ENCODE results near the gene PSMC5.
A peak's percentile ranks its signal among the peaks of the same experiment; 100 is the strongest.
"Not testable (repeated sequence)": the region's sequence is repeated elsewhere in the genome, so short reads cannot be mapped to it uniquely, and the experiment has no call there.

PSMC5 gene

DNA sequence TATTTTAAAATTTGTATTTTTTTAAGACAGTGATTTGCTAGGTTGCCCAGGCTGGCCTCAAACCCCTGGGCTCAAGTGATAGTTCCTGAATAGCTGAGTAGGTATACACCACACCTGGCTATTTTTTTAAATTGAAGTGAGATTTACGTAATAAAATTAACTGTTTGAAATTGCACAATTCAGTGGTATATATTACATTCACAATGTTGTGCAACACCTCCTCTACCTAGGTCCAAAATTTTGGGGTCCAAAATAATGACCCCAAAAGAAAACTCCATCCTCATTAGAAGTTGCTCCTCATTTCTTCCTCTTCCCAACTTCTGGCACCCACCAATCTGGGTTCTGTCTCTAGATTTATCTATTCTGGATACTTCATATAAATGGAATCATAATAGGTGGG lies 18.3 kb downstream of the PSMC5 start:
- peaks cover 16% of the 10 kb centered on the region for H3K36me3 Mint-ChIP-seq (ENCODE audit: insufficient read depth)
- H3K27ac Mint-ChIP-seq (ENCODE audit: low read depth), result no peak overlapping the region
- H3K4me1 Mint-ChIP-seq, result peaks cover 35% of the 10 kb centered on the region
- H3K4me3 Mint-ChIP-seq, result no peak overlapping the region
- ATAC-seq (replicated peaks; ENCODE audit: extremely low read depth, poor library complexity, severe bottlenecking), result no peak
- no peaks in the 10 kb centered on the region for H3K27me3 Mint-ChIP-seq
- no peaks in the 10 kb centered on the region for H3K9me3 Mint-ChIP-seq
- DNase-seq (ENCODE audit: low spot score in 2 of 2), result no peak

DNA sequence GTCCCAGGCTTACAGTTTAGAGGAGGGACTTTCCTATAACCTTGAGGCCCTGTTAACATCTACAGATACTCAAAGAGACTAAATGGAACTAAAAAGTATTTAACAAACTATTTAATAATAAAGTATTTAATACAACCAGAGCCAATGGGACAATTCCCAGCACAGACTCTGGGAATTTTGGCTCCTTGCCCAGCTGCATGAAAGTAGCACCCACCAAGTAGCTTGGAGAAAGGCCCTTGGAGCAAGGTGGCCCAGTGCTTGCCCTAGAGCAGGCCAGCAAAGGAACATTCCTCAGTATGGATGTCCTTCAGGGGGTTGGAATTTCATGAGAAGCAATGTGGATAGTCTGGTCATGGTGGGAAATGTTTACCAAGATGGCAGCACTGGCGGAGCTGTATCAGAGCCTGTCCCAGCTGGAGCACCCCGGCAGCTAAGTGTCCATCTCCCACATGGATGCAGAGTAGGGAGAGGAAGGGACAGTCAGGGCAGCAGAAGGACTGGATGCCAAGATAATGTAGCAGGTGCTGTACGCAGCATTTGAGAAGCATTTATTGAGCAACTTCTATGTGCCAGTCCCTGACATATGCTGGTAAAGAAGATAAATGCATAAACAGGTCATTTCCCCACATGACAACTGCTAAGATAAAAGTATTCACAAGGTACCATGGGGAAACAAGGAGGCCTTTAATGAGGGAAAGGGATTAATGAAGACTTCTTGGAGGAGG lies 20.5 kb downstream of the PSMC5 start:
- Mint-ChIP-seq H3K4me3 (peak overlapping the region; percentile 48), H3K4me1 (peaks cover 18% of the 10 kb centered on the region), H3K9me3 (no peaks in the 10 kb centered on the region), H3K27ac (ENCODE audit: low read depth) (no peak overlapping the region), H3K36me3 (ENCODE audit: insufficient read depth) (peaks cover 5% of the 10 kb centered on the region), H3K27me3 (no peaks in the 10 kb centered on the region)
- ATAC-seq (replicated peaks; ENCODE audit: extremely low read depth, poor library complexity, severe bottlenecking) (no peak), DNase-seq (ENCODE audit: low spot score in 2 of 2) (no peak)

DNA sequence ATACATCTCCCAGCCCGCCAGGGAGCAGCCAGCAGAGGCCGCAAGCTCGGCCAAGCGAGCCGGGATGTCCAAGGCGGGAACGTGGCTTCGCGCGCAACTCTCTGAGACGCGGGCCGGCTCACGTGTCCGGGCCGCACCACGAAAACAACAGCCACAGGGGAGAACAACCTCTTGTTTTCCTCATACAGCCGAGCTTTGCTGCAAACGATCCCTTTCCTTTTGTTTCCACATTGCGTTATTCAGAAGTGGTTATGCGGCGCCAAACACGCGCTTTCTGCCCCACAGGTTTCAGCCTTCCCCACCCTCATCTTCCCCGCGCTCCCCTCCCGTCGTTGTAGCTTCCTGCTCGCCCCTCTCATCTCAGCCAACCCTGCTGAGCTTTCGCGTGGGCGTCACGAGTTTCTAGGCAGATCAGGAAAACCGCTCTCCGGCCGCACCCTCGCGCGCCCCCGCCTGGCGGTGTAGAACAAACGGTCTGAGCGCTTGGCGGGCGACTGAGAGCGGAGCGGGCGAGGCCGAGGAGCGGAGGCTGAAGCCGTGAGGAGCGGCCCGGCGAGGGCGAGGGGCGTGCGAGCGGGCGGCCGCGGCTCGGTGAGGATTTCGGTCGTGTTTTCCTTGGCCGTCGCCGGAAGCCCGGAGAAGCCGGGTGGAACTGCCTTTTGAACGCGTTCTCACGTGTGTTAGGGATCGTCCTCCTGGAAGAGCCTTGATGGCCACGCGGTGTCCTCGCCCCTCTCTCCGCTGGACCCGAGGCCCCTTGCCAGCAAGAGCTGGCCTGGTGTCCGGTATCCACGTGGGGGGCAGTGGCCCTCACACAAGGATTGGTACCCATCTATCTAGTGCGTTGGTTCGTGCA lies 21.8 kb downstream of the PSMC5 start:
- H3K27ac Mint-ChIP-seq (ENCODE audit: low read depth), result peak overlapping the region; percentile 76
- H3K4me1 Mint-ChIP-seq, result peaks cover 18% of the 10 kb centered on the region
- H3K9me3 Mint-ChIP-seq, result no peaks in the 10 kb centered on the region
- peak overlapping the region; percentile 64 for H3K4me3 Mint-ChIP-seq
- ATAC-seq (replicated peaks; ENCODE audit: extremely low read depth, poor library complexity, severe bottlenecking), result peak; percentile 93
- no peaks in the 10 kb centered on the region for H3K27me3 Mint-ChIP-seq
- no peaks in the 10 kb centered on the region for H3K36me3 Mint-ChIP-seq (ENCODE audit: insufficient read depth)
- peak; percentile 93 to 95 for DNase-seq (ENCODE audit: low spot score in 2 of 2)

DNA sequence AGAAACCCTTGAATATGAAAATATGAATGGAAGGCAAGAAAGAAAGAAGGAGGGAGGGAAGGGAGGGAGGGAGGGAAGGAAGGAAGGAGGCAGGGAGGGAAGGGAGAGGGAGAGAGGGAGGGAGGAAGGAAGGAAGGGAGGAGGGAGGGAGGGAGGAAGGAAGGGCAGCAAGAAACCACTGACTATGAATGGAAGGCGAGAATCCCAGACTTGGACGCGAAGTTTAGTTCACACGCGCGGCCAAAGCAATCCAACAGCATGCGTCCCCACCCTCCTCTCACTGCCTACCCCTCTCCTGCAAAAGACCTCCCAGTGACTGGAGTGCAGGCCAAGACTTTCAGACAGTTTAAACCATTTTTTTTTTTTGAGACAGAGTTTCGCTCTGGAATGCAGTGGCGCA lies 23.2 kb downstream of the PSMC5 start:
- DNase-seq (ENCODE audit: low spot score in 2 of 2) (no peak), ATAC-seq (replicated peaks; ENCODE audit: extremely low read depth, poor library complexity, severe bottlenecking) (no peak)
- Mint-ChIP-seq H3K4me3 (no peak overlapping the region), H3K27me3 (no peaks in the 10 kb centered on the region), H3K4me1 (peaks cover 18% of the 10 kb centered on the region), H3K9me3 (no peaks in the 10 kb centered on the region), H3K36me3 (ENCODE audit: insufficient read depth) (no peaks in the 10 kb centered on the region), H3K27ac (ENCODE audit: low read depth) (no peak overlapping the region)

GRCh38 chr17:63853260-63853659 lies 26.0 kb downstream of the PSMC5 start:
- ATAC-seq (replicated peaks; ENCODE audit: extremely low read depth, poor library complexity, severe bottlenecking), result no peak
- H3K27me3 Mint-ChIP-seq, result no peaks in the 10 kb centered on the region
- no peak overlapping the region for H3K27ac Mint-ChIP-seq (ENCODE audit: low read depth)

GRCh38 chr17:63854709-63855108 lies 27.5 kb downstream of the PSMC5 start:
- no peak overlapping the region for H3K27ac Mint-ChIP-seq (ENCODE audit: low read depth)
- H3K27me3 Mint-ChIP-seq, result no peaks in the 10 kb centered on the region
- peaks cover 1% of the 10 kb centered on the region for H3K4me1 Mint-ChIP-seq
- no peaks in the 10 kb centered on the region for H3K9me3 Mint-ChIP-seq
- DNase-seq (ENCODE audit: low spot score in 2 of 2), result no peak
- no peaks in the 10 kb centered on the region for H3K36me3 Mint-ChIP-seq (ENCODE audit: insufficient read depth)
- no peak overlapping the region for H3K4me3 Mint-ChIP-seq
- ATAC-seq (replicated peaks; ENCODE audit: extremely low read depth, poor library complexity, severe bottlenecking), result no peak

More at GRCh38 chr17:63853260-63853659, 26.0 kb downstream of the PSMC5 start:
- H3K9me3 Mint-ChIP-seq, result no peaks in the 10 kb centered on the region
- H3K4me1 Mint-ChIP-seq, result peaks cover 11% of the 10 kb centered on the region
- H3K4me3 Mint-ChIP-seq, result no peak overlapping the region
- H3K36me3 Mint-ChIP-seq (ENCODE audit: insufficient read depth), result no peaks in the 10 kb centered on the region
- no peak for DNase-seq (ENCODE audit: low spot score in 2 of 2)

- Mint-ChIP-seq H3K9me3 (no peaks in the 10 kb centered on the region), H3K4me3 (no peak overlapping the region), H3K27me3 (no peaks in the 10 kb centered on the region), H3K27ac (ENCODE audit: low read depth) (no peak overlapping the region), H3K4me1 (no peaks in the 10 kb centered on the region), H3K36me3 (ENCODE audit: insufficient read depth) (no peaks in the 10 kb centered on the region)
- ATAC-seq (replicated peaks; ENCODE audit: extremely low read depth, poor library complexity, severe bottlenecking), result no peak
- DNase-seq (ENCODE audit: low spot score in 2 of 2), result no peak
Observed at GRCh38 chr17:63855185-63855584, 28.0 kb downstream of the PSMC5 start.

DNA sequence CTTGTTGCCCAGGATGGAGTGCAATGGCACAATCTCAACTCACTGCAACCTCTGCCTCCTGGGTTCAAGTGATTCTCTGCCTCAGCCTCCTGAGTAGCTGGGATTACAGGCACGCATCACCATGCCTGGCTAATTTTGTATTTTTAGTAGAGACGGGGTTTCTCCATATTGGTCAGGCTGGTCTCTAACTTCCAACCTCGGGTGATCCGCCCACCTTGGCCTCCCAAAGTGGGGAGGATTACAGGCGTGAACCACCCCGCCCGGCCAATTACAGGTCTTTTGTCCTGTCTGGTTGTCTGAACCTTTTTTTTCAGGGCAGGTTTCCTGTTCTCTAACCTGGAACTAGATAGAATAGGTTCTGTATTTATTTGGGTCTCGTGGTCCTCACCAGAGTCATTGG lies 29.2 kb downstream of the PSMC5 start:
- H3K4me3 Mint-ChIP-seq; H3K27ac Mint-ChIP-seq (ENCODE audit: low read depth); H3K9me3 Mint-ChIP-seq; DNase-seq (ENCODE audit: low spot score in 2 of 2); H3K4me1 Mint-ChIP-seq; ATAC-seq (replicated peaks; ENCODE audit: extremely low read depth, poor library complexity, severe bottlenecking); H3K36me3 Mint-ChIP-seq (ENCODE audit: insufficient read depth): not testable (repeated sequence)
- H3K27me3 Mint-ChIP-seq, result peaks cover 10% of the 10 kb centered on the region

DNA sequence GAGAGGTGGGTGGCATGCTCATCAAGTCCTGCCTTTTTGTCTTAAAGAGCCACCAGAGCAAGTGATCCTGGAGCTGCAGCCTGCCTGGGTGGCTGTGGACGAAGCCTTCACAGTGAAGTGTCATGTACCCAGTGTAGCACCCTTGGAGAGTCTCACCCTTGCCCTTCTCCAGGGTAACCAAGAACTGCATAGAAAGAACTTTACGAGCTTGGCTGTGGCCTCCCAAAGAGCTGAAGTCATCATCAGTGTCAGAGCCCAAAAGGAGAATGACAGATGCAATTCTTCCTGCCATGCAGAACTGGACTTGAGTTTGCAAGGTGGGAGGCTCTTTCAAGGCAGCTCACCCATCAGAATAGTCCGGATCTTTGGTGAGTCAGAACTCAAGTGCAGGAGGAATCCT lies 32.0 kb downstream of the PSMC5 start:
- peaks cover 10% of the 10 kb centered on the region for H3K27me3 Mint-ChIP-seq
- H3K4me3 Mint-ChIP-seq, result no peak overlapping the region
- H3K9me3 Mint-ChIP-seq, result no peaks in the 10 kb centered on the region
- H3K27ac Mint-ChIP-seq (ENCODE audit: low read depth), result no peak overlapping the region
- no peak for DNase-seq (ENCODE audit: low spot score in 2 of 2)
- H3K36me3 Mint-ChIP-seq (ENCODE audit: insufficient read depth), result no peaks in the 10 kb centered on the region
- ATAC-seq (replicated peaks; ENCODE audit: extremely low read depth, poor library complexity, severe bottlenecking), result no peak
- no peaks in the 10 kb centered on the region for H3K4me1 Mint-ChIP-seq

- H3K27me3 Mint-ChIP-seq; H3K27ac Mint-ChIP-seq (ENCODE audit: low read depth); H3K9me3 Mint-ChIP-seq; DNase-seq (ENCODE audit: low spot score in 2 of 2); H3K4me1 Mint-ChIP-seq; H3K4me3 Mint-ChIP-seq; H3K36me3 Mint-ChIP-seq (ENCODE audit: insufficient read depth): not testable (repeated sequence)
- peak; percentile 28 for ATAC-seq (replicated peaks; ENCODE audit: extremely low read depth, poor library complexity, severe bottlenecking)
Observed at GRCh38 chr17:63866625-63867024, 39.4 kb downstream of the PSMC5 start.

DNA sequence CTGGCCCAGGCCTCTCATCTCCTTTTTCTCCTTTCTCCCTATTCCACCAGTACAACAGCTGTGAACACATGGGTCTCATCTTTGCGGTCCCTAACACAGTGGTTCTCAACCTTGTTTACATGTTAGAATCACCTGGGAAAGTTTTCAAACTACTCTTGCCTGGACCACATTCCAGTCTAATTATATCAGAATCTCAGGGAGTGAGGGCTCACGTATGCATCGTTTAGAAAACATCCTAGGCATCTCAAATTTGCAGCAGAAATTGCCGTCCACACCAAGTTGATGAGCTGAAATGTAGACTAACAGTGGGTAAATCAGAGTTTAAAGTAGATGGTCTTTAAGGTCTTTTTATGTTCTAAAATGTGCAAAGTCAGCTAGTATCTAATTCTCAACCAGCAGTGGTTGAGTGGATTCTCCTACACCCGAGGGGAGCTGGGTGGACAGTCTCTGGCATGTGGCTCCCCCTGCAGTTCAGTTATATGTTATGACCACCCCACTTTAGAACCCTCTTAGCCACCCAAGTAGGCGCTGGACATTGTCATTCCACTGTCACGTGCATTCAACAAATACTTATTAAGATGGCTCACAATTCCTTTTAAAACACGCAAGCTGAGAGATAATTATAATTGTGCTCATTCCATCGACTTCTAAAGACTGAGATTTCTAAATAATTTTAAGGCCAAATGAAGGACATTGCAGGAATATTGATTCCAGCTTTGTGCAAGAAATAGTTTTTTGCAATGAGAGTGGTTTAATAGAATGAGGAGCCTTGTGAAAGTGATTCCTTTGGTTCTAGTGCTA lies 42.5 kb downstream of the PSMC5 start:
- ATAC-seq (replicated peaks; ENCODE audit: extremely low read depth, poor library complexity, severe bottlenecking); H3K4me1 Mint-ChIP-seq; H3K9me3 Mint-ChIP-seq; H3K4me3 Mint-ChIP-seq; H3K27me3 Mint-ChIP-seq; H3K27ac Mint-ChIP-seq (ENCODE audit: low read depth); H3K36me3 Mint-ChIP-seq (ENCODE audit: insufficient read depth); DNase-seq (ENCODE audit: low spot score in 2 of 2): not testable (repeated sequence)

GRCh38 chr17:63870292-63870665 lies 43.0 kb downstream of the PSMC5 start:
- not testable (repeated sequence) for H3K36me3 Mint-ChIP-seq (ENCODE audit: insufficient read depth); ATAC-seq (replicated peaks; ENCODE audit: extremely low read depth, poor library complexity, severe bottlenecking); H3K4me3 Mint-ChIP-seq

More at GRCh38 chr17:63870292-63870665, 43.0 kb downstream of the PSMC5 start:
- not testable (repeated sequence) for H3K4me1 Mint-ChIP-seq; DNase-seq (ENCODE audit: low spot score in 2 of 2); H3K27me3 Mint-ChIP-seq; H3K9me3 Mint-ChIP-seq; H3K27ac Mint-ChIP-seq (ENCODE audit: low read depth)
